ENCODE measurements around the gene SHKBP1. TPM values are rescaled to one million over a fixed set of nuclear protein-coding genes. Genes with fewer than 3 reads are reported as not detected.

SHKBP1 gene
- total RNA-seq, 1 donor from 2014 or later, result 29.2 TPM

GRCh38 chr19:40616941-40617340 lies 40.3 kb downstream of the SHKBP1 start:
- no peak for FAIRE-seq
- Histone ChIP-seq H3K36me3 (ENCODE audit: control insufficient read depth, insufficient read depth, low read length) (peaks cover 22% of the 10 kb centered on the region), H3K4me3 (ENCODE audit: low read depth, low read length) (no peak overlapping the region), H3K27me3 (ENCODE audit: control insufficient read depth, insufficient read depth, low read length) (no peaks in the 10 kb centered on the region)
- DNase-seq (ENCODE audit: low read depth), result no peak
- no peak for TF ChIP-seq CTCF (IDR thresholded peaks at IDR 0.05; ENCODE audit: insufficient read depth, low read length, severe bottlenecking)

- Histone ChIP-seq H3K27me3 (ENCODE audit: control insufficient read depth, insufficient read depth, low read length) (no peaks in the 10 kb centered on the region), H3K4me3 (ENCODE audit: low read depth, low read length) (no peak overlapping the region), H3K36me3 (ENCODE audit: control insufficient read depth, insufficient read depth, low read length) (peaks cover 25% of the 10 kb centered on the region)
- no peak for DNase-seq (ENCODE audit: low read depth)
- TF ChIP-seq CTCF (IDR thresholded peaks at IDR 0.05; ENCODE audit: insufficient read depth, low read length, severe bottlenecking), result no peak
- no peak for FAIRE-seq
Measured at GRCh38 chr19:40617961-40618360, 41.3 kb downstream of the SHKBP1 start.

GRCh38 chr19:40619333-40620160 lies 42.9 kb downstream of the SHKBP1 start:
- Histone ChIP-seq H3K27me3 (ENCODE audit: control insufficient read depth, insufficient read depth, low read length) (no peaks in the 10 kb centered on the region), H3K4me3 (ENCODE audit: low read depth, low read length) (no peak overlapping the region), H3K36me3 (ENCODE audit: control insufficient read depth, insufficient read depth, low read length) (peaks cover 25% of the 10 kb centered on the region)
- no peak for FAIRE-seq
- TF ChIP-seq CTCF (IDR thresholded peaks at IDR 0.05; ENCODE audit: insufficient read depth, low read length, severe bottlenecking), result no peak
- no peak for DNase-seq (ENCODE audit: low read depth)

GRCh38 chr19:40620161-40620485 lies 43.5 kb downstream of the SHKBP1 start:
- TF ChIP-seq CTCF (IDR thresholded peaks at IDR 0.05; ENCODE audit: insufficient read depth, low read length, severe bottlenecking), result no peak
- DNase-seq (ENCODE audit: low read depth) (no peak), FAIRE-seq (no peak)
- no peak overlapping the region for H3K4me3 ChIP-seq (ENCODE audit: low read depth, low read length)
- H3K27me3 ChIP-seq (ENCODE audit: control insufficient read depth, insufficient read depth, low read length), result no peaks in the 10 kb centered on the region
- H3K36me3 ChIP-seq (ENCODE audit: control insufficient read depth, insufficient read depth, low read length), result peaks cover 27% of the 10 kb centered on the region

GRCh38 chr19:40621283-40621682 lies 44.6 kb downstream of the SHKBP1 start:
- Histone ChIP-seq H3K27me3 (ENCODE audit: control insufficient read depth, insufficient read depth, low read length) (no peaks in the 10 kb centered on the region), H3K36me3 (ENCODE audit: control insufficient read depth, insufficient read depth, low read length) (peaks cover 33% of the 10 kb centered on the region), H3K4me3 (ENCODE audit: low read depth, low read length) (no peak overlapping the region)
- DNase-seq (ENCODE audit: low read depth) (no peak), FAIRE-seq (no peak)
- no peak for TF ChIP-seq CTCF (IDR thresholded peaks at IDR 0.05; ENCODE audit: insufficient read depth, low read length, severe bottlenecking)

Measured in bronchial epithelial cell (primary cell).